ENCODE measurements around the gene CNTN2. TPM values are rescaled to one million over a fixed set of nuclear protein-coding genes. Genes with fewer than 3 reads are reported as not detected.

The CNTN2 gene, protein sequence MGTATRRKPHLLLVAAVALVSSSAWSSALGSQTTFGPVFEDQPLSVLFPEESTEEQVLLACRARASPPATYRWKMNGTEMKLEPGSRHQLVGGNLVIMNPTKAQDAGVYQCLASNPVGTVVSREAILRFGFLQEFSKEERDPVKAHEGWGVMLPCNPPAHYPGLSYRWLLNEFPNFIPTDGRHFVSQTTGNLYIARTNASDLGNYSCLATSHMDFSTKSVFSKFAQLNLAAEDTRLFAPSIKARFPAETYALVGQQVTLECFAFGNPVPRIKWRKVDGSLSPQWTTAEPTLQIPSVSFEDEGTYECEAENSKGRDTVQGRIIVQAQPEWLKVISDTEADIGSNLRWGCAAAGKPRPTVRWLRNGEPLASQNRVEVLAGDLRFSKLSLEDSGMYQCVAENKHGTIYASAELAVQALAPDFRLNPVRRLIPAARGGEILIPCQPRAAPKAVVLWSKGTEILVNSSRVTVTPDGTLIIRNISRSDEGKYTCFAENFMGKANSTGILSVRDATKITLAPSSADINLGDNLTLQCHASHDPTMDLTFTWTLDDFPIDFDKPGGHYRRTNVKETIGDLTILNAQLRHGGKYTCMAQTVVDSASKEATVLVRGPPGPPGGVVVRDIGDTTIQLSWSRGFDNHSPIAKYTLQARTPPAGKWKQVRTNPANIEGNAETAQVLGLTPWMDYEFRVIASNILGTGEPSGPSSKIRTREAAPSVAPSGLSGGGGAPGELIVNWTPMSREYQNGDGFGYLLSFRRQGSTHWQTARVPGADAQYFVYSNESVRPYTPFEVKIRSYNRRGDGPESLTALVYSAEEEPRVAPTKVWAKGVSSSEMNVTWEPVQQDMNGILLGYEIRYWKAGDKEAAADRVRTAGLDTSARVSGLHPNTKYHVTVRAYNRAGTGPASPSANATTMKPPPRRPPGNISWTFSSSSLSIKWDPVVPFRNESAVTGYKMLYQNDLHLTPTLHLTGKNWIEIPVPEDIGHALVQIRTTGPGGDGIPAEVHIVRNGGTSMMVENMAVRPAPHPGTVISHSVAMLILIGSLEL
- total RNA-seq (not detected in 2 replicates), polyA plus RNA-seq (not detected in 2 replicates), polyA minus RNA-seq (ENCODE audit: low replicate concordance) (not detected in 2 replicates)
- polyA plus RNA-seq (2012) = not detected in 2 replicates

DNA sequence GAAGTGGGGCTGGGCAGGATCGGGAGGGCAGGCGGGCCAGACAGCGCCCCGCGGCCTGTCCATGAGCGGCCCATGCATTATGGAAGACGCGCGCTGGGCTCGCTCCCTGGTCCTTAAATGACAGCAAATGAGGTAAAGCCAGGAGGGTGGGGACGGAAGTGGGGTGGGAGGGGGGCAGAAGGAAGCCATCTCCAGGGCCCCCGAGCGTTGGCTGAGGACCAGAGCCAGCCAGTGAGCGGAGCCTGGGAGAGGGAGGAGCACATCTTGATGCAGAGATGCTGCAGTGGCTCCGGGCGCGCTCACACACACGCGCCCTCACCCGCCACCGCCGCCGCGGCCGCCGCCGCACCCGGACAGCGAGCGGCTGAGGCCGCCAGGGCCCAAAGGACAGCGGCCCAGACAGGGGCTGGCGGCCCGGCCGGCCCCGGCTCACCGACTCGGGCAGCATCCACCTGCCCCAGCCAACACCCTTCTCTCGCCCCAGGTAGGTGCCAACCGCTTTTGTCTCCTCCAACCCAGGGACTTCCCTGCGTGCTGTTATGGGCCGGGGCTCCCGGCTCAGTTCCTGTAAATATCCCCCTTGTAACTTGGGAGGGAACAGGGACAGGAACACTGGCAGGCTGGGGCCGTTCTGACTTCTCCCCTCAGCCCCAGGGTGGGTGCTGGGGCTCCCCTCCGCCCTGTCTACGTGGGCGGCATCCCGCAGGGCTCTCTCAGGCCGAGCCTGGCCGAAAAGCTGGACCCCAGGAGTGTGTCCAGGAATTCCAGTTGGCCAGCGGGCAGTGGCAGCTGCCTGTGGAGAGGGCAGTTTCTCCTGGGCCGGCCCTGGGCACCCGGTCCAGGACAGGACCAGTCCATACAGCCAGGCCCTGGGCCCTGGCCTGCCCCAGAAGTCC, at the start of gene CNTN2:
Gene CNTN2, plus strand, starts transcription at position 302 of the 896 bp plus-strand sequence. CDS start 9,974 bp downstream, outside the sequence.
- no peak within 1 kb of the TSS for H3K27ac ChIP-seq (ENCODE audit: insufficient read depth, low read length)
- H3K4me1 ChIP-seq (ENCODE audit: control insufficient read depth, extremely low read depth, insufficient read depth, low read length) = no peaks in the 10 kb centered on the region
- no peak within 1 kb of the TSS for H3K9ac ChIP-seq (ENCODE audit: insufficient read depth, low read length)
- H3K4me3 ChIP-seq (replicated peaks in 1 of 4; ENCODE audit: control extremely low read depth in 1 of 4, insufficient read depth in 1 of 4, low read depth in 3 of 4, low read length in 4 of 4) = no peak within 1 kb of the TSS
- H4K20me1 ChIP-seq (ENCODE audit: control insufficient read depth, extremely low read depth, insufficient read depth, low read length) = no peaks in the 10 kb centered on the region
- H3K9me3 ChIP-seq (ENCODE audit: control insufficient read depth, insufficient read depth, low read depth, low read length) = no peaks in the 10 kb centered on the region
- H3K27me3 ChIP-seq (ENCODE audit: control insufficient read depth, insufficient read depth, low read length) = peaks cover 35% of the 10 kb centered on the region
- H3K4me2 ChIP-seq (ENCODE audit: extremely low read depth, insufficient read depth, low read length) = no peak within 1 kb of the TSS
- no peak for DNase-seq (ENCODE audit: low read depth in 2 of 2)
- H3K79me2 ChIP-seq (ENCODE audit: control insufficient read depth, insufficient read depth, low read length) = no peaks in the 10 kb centered on the region
- TF ChIP-seq, protein P1, sequence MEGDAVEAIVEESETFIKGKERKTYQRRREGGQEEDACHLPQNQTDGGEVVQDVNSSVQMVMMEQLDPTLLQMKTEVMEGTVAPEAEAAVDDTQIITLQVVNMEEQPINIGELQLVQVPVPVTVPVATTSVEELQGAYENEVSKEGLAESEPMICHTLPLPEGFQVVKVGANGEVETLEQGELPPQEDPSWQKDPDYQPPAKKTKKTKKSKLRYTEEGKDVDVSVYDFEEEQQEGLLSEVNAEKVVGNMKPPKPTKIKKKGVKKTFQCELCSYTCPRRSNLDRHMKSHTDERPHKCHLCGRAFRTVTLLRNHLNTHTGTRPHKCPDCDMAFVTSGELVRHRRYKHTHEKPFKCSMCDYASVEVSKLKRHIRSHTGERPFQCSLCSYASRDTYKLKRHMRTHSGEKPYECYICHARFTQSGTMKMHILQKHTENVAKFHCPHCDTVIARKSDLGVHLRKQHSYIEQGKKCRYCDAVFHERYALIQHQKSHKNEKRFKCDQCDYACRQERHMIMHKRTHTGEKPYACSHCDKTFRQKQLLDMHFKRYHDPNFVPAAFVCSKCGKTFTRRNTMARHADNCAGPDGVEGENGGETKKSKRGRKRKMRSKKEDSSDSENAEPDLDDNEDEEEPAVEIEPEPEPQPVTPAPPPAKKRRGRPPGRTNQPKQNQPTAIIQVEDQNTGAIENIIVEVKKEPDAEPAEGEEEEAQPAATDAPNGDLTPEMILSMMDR (conservative IDR thresholded peaks at IDR 0.05 in 1 of 2, IDR thresholded peaks at IDR 0.05 in 1 of 2; ENCODE audit: low read depth in 1 of 2, low read length in 2 of 2) = no peak
- peak; percentile 60 for TF ChIP-seq EZH2 (IDR thresholded peaks at IDR 0.05; ENCODE audit: low read length, missing control alignments)
- H3K36me3 ChIP-seq (ENCODE audit: control insufficient read depth, insufficient read depth, low read length) = no peaks in the 10 kb centered on the region
- no peak within 1 kb of the TSS for H2AFZ ChIP-seq (ENCODE audit: low read length)

DNA sequence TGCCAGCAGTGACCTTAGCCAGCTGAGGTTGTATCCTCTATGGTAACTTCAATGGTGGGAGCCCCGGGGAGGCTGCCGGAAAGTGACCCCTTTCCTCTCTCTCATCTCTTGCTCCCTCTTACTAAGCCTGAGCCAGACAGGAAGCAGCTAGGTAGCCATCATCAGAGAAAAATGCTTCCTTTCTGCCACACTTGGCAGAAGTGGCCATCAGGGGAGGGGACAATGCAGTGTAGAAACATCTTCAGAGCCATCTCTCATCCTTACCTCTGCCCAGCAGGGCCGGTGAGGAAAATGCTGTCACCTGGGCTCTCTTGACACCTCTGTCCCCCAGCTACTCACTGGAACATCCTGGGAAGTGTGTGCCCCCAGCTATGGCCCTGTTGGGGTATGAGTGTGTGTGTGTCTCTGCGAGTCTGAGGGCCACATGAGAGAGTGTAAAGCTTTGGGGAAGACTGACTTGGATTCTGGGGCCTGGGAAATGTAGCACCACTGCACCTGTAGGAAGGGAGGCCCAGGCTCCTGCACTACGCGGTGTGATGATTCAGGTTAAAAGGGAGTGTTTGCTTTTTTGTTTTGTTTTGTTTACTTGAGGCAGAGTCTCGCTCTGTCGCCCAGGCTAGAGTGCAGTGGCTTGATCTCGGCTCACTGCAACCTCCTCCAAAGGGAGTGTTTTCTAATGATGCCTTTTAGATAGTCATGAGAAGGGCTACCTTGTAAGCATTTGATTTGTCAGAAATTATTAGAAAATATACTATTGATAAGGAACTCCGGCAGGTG, 48.7 kb upstream of the CNTN2 start:
- no peaks in the 10 kb centered on the region for H3K79me2 ChIP-seq (ENCODE audit: control insufficient read depth, insufficient read depth, low read length)
- no peaks in the 10 kb centered on the region for H3K27me3 ChIP-seq (ENCODE audit: control insufficient read depth, insufficient read depth, low read length)
- H3K9me3 ChIP-seq (ENCODE audit: control insufficient read depth, insufficient read depth, low read depth, low read length) = no peaks in the 10 kb centered on the region
- H3K4me2 ChIP-seq (ENCODE audit: extremely low read depth, insufficient read depth, low read length) = no peak overlapping the region
- H3K36me3 ChIP-seq (ENCODE audit: control insufficient read depth, insufficient read depth, low read length) = peaks cover 2% of the 10 kb centered on the region
- DNase-seq (ENCODE audit: low read depth in 2 of 2) = peak in 1 of 2 donors; percentile 24
- no peak overlapping the region for H2AFZ ChIP-seq (ENCODE audit: low read length)
- H4K20me1 ChIP-seq (ENCODE audit: control insufficient read depth, extremely low read depth, insufficient read depth, low read length) = no peaks in the 10 kb centered on the region
- H3K4me1 ChIP-seq (ENCODE audit: control insufficient read depth, extremely low read depth, insufficient read depth, low read length) = no peaks in the 10 kb centered on the region
- H3K27ac ChIP-seq (ENCODE audit: insufficient read depth, low read length) = no peak overlapping the region
- TF ChIP-seq, protein P1 (conservative IDR thresholded peaks at IDR 0.05 in 1 of 2, IDR thresholded peaks at IDR 0.05 in 1 of 2; ENCODE audit: low read depth in 1 of 2, low read length in 2 of 2) = no peak
- TF ChIP-seq EZH2 (IDR thresholded peaks at IDR 0.05; ENCODE audit: low read length, missing control alignments) = no peak
- H3K4me3 ChIP-seq (replicated peaks in 1 of 4; ENCODE audit: control extremely low read depth in 1 of 4, insufficient read depth in 1 of 4, low read depth in 3 of 4, low read length in 4 of 4) = no peak overlapping the region
- H3K9ac ChIP-seq (ENCODE audit: insufficient read depth, low read length) = no peak overlapping the region

Measured in fibroblast of lung (primary cell).